ENCODE data around the gene SLC35G1. TPM values are rescaled to one million over a fixed set of nuclear protein-coding genes. Genes with fewer than 3 reads are reported as not detected.

Gene SLC35G1
- total RNA-seq, 2 donors from 2014 or later = 0.68 to 10.0 TPM

- Histone ChIP-seq H3K4me1 (ENCODE audit: control insufficient read depth in 1 of 2, low read depth in 2 of 2) (no peaks in the 10 kb centered on the region), H3K4me3 (peak overlapping the region; percentile 19), H3K27ac (no peak overlapping the region), H3K36me3 (no peaks in the 10 kb centered on the region), H3K27me3 (replicated peaks; ENCODE audit: insufficient read depth) (no peaks in the 10 kb centered on the region), H3K9me3 (no peaks in the 10 kb centered on the region)
- ATAC-seq (ENCODE audit: insufficient number of reproducible peaks, low FRiP score, low read depth) (no peak), DNase-seq (ENCODE audit: low spot score) (no peak)
- TF ChIP-seq, protein P1, sequence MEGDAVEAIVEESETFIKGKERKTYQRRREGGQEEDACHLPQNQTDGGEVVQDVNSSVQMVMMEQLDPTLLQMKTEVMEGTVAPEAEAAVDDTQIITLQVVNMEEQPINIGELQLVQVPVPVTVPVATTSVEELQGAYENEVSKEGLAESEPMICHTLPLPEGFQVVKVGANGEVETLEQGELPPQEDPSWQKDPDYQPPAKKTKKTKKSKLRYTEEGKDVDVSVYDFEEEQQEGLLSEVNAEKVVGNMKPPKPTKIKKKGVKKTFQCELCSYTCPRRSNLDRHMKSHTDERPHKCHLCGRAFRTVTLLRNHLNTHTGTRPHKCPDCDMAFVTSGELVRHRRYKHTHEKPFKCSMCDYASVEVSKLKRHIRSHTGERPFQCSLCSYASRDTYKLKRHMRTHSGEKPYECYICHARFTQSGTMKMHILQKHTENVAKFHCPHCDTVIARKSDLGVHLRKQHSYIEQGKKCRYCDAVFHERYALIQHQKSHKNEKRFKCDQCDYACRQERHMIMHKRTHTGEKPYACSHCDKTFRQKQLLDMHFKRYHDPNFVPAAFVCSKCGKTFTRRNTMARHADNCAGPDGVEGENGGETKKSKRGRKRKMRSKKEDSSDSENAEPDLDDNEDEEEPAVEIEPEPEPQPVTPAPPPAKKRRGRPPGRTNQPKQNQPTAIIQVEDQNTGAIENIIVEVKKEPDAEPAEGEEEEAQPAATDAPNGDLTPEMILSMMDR (IDR thresholded peaks at IDR 0.05) = peak; percentile 46
Measured at GRCh38 chr10:93916257-93917063, 22.7 kb downstream of the SLC35G1 start.

DNA sequence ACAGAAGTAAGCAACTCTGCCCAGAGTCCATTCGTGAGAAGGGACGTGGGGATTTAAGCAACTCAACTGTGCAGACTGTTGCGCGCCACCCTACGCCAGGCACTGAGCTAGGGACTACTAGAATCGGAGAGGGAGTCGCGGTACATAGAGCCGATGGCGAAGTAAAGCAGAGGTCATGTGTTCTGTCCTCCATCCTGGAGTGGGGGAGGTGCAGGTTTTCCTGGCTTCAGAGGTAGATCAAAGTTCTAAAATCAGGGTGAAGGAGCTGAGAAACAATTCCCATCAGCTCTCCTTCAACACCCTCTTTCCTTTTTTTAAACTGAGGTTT, 23.2 kb downstream of the SLC35G1 start:
- Histone ChIP-seq H3K27me3 (replicated peaks; ENCODE audit: insufficient read depth) (no peaks in the 10 kb centered on the region), H3K36me3 (no peaks in the 10 kb centered on the region), H3K27ac (no peak overlapping the region), H3K9me3 (no peaks in the 10 kb centered on the region), H3K4me1 (ENCODE audit: control insufficient read depth in 1 of 2, low read depth in 2 of 2) (no peaks in the 10 kb centered on the region), H3K4me3 (peak overlapping the region; percentile 19)
- no peak for DNase-seq (ENCODE audit: low spot score)
- no peak for ATAC-seq (ENCODE audit: insufficient number of reproducible peaks, low FRiP score, low read depth)
- TF ChIP-seq, protein P1 (IDR thresholded peaks at IDR 0.05) = no peak

DNA sequence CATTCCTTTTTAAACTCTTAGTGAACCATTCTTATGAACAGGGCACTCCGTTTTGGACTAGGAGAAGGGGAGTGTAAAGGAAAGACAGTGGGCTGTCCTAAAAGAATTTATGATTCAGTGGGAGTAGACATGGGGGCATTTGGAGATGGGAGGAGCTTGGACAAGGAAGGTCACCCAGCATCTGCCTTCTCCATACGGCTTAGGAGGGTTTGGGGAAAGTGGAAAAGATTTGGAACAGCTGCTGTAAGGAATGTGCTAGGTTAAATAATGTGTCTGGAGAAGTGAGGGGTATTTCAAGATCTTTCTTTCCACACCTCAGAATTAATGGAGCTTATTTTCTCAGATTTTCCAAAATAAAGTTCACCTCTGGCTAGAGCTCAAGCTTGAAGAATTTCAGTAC, 24.0 kb downstream of the SLC35G1 start:
- ATAC-seq (ENCODE audit: insufficient number of reproducible peaks, low FRiP score, low read depth) (no peak), DNase-seq (ENCODE audit: low spot score) (no peak)
- TF ChIP-seq, protein P1 (IDR thresholded peaks at IDR 0.05) = no peak
- H3K36me3 ChIP-seq = no peaks in the 10 kb centered on the region
- H3K27me3 ChIP-seq (replicated peaks; ENCODE audit: insufficient read depth) = no peaks in the 10 kb centered on the region
- H3K27ac ChIP-seq = no peak overlapping the region
- no peaks in the 10 kb centered on the region for H3K4me1 ChIP-seq (ENCODE audit: control insufficient read depth in 1 of 2, low read depth in 2 of 2)
- H3K4me3 ChIP-seq = no peak overlapping the region
- no peaks in the 10 kb centered on the region for H3K9me3 ChIP-seq

- Histone ChIP-seq H3K27me3 (replicated peaks; ENCODE audit: insufficient read depth) (no peaks in the 10 kb centered on the region), H3K4me1 (ENCODE audit: control insufficient read depth in 1 of 2, low read depth in 2 of 2) (no peaks in the 10 kb centered on the region), H3K9me3 (no peaks in the 10 kb centered on the region), H3K27ac (no peak overlapping the region), H3K36me3 (no peaks in the 10 kb centered on the region), H3K4me3 (no peak overlapping the region)
- TF ChIP-seq, protein P1 (IDR thresholded peaks at IDR 0.05) = no peak
- ATAC-seq (ENCODE audit: insufficient number of reproducible peaks, low FRiP score, low read depth) = no peak
- no peak for DNase-seq (ENCODE audit: low spot score)
Measured at GRCh38 chr10:93921338-93921737, 27.6 kb downstream of the SLC35G1 start.

DNA sequence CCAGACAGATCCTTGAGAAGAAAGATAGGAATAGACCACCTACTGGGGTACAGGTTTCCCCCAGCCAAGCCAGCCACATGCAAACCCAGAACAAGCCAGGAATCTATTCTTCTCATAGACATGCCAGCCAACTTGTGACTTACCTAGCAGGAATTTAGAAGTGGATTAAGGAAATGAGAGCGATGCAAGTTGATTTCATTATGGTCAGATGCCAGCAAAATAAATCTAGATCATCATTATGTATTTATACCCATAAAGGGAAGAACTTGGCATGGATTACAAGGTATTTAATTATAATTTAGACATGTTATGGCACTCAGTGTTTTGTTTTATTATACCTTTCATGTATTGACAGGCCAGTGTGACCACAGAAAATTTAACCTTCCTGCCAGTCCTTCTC, 32.8 kb downstream of the SLC35G1 start:
- TF ChIP-seq, protein P1 (IDR thresholded peaks at IDR 0.05) = no peak

More for the DNA sequence above, 32.8 kb downstream of the SLC35G1 start:
- Histone ChIP-seq H3K9me3 (no peaks in the 10 kb centered on the region), H3K27ac (no peak overlapping the region), H3K4me1 (ENCODE audit: control insufficient read depth in 1 of 2, low read depth in 2 of 2) (no peaks in the 10 kb centered on the region), H3K4me3 (no peak overlapping the region), H3K36me3 (no peaks in the 10 kb centered on the region), H3K27me3 (replicated peaks; ENCODE audit: insufficient read depth) (no peaks in the 10 kb centered on the region)
- DNase-seq (ENCODE audit: low spot score) (no peak), ATAC-seq (ENCODE audit: insufficient number of reproducible peaks, low FRiP score, low read depth) (no peak)
